Measurements from ENCODE around the gene GOSR2. TPM values are rescaled to one million over a fixed set of nuclear protein-coding genes. Genes with fewer than 3 reads are reported as not detected.

Gene GOSR2
- polyA plus RNA-seq, 1 donor from 2014 or later: 41.4 TPM

DNA sequence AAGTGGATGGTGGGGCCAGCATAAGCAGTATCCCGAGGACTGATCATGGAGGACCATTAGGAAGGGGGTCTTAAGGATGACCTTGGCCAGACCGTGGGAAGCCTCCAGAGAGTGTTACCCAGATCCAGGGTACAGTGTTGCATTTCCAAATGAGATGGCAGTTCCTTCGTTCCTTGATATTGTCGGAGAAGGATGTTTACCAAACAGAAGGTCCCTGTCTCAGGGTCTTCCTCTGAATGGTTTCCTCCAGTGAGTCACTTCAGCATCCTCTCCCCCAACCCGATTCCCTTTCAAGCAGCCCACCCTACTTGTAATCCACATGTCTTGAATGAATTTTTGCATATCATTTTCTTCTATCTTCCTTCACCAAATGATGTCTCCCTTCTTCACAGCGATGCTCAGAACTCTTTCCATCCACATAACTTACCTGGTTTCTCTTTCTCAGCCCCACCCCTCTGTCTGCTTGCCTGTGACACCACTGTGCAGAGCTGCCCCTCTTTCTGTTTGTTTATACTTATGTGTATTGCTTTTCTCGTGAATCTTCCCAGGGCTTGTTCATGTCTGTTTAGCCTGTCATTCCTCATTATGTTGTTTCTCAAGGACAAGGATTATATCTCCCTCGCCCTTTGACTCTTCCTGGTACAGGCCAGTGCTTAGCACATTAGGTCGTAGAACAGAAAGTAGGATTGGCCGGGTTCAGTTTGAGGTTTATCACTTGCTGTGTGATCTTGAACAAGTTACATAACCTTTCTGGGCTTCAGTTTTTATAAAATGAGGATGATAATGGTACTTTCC, 5.7 kb downstream of the GOSR2 start:
- H3K79me2 ChIP-seq (replicated peaks; ENCODE audit: insufficient read depth, low read length): peaks cover 43% of the 10 kb centered on the region
- H3F3A ChIP-seq (ENCODE audit: insufficient read depth, low read length, poor library complexity, severe bottlenecking): no peaks in the 10 kb centered on the region
- no peak overlapping the region for H3K9ac ChIP-seq (ENCODE audit: low read length)
- H3K9me2 ChIP-seq (ENCODE audit: insufficient read depth, low read length): no peaks in the 10 kb centered on the region
- no peaks in the 10 kb centered on the region for H4K20me1 ChIP-seq (ENCODE audit: insufficient read depth)
- TF ChIP-seq EP300 (conservative IDR thresholded peaks at IDR 0.05; ENCODE audit: poor library complexity, severe bottlenecking) (no peak), TAF1 (IDR thresholded peaks at IDR 0.05; ENCODE audit: low read depth) (no peak), MXI1 (conservative IDR thresholded peaks at IDR 0.05; ENCODE audit: poor library complexity, severe bottlenecking) (no peak), RAD21 (conservative IDR thresholded peaks at IDR 0.05) (no peak), POLR2AphosphoS5 (IDR thresholded peaks at IDR 0.05) (no peak), SMC3 (conservative IDR thresholded peaks at IDR 0.05; ENCODE audit: poor library complexity) (no peak), REST (IDR thresholded peaks at IDR 0.05; ENCODE audit: borderline replicate concordance) (no peak)
- no peak overlapping the region for H3K4me2 ChIP-seq (ENCODE audit: low read length)
- no peaks in the 10 kb centered on the region for H3K27me3 ChIP-seq (ENCODE audit: insufficient read depth, low read depth, low read length)
- H2AFZ ChIP-seq (ENCODE audit: low read depth, low read length): no peak overlapping the region
- H3K9me3 ChIP-seq (ENCODE audit: low read length): no peaks in the 10 kb centered on the region
- H3K36me3 ChIP-seq (ENCODE audit: insufficient read depth, low read length): no peaks in the 10 kb centered on the region
- no peak overlapping the region for H3K27ac ChIP-seq (ENCODE audit: low read length)
- no peak overlapping the region for H3K4me3 ChIP-seq (ENCODE audit: low read length)

DNA sequence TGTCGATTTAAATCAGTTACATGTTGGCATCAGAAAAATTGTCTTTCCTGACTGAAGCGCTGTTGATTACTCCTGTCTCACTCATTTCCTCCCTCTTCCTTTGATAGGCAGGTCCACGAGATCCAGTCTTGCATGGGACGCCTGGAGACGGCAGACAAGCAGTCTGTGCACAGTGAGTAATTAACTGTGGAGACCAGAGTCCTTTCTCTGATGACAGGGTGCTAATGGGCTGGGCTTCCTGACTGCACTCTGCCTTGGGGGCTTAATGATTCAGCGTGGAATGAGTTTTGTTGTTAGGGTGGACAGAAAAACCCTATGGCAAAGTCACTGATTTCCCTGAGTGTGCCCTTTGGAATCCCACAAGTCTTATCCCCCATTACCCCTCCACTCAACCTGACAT, 6.5 kb downstream of the GOSR2 start:
- Histone ChIP-seq H3K27ac (ENCODE audit: low read length) (no peak overlapping the region), H3K36me3 (ENCODE audit: insufficient read depth, low read length) (no peaks in the 10 kb centered on the region), H3K4me3 (ENCODE audit: low read length) (no peak overlapping the region), H3K4me2 (ENCODE audit: low read length) (no peak overlapping the region), H3F3A (ENCODE audit: insufficient read depth, low read length, poor library complexity, severe bottlenecking) (no peaks in the 10 kb centered on the region), H3K79me2 (replicated peaks; ENCODE audit: insufficient read depth, low read length) (peaks cover 35% of the 10 kb centered on the region), H3K9me2 (ENCODE audit: insufficient read depth, low read length) (no peaks in the 10 kb centered on the region), H2AFZ (ENCODE audit: low read depth, low read length) (no peak overlapping the region), H3K9ac (ENCODE audit: low read length) (no peak overlapping the region), H3K27me3 (ENCODE audit: insufficient read depth, low read depth, low read length) (no peaks in the 10 kb centered on the region), H3K9me3 (ENCODE audit: low read length) (no peaks in the 10 kb centered on the region), H4K20me1 (ENCODE audit: insufficient read depth) (no peaks in the 10 kb centered on the region)
- TF ChIP-seq REST (IDR thresholded peaks at IDR 0.05; ENCODE audit: borderline replicate concordance): no peak
- no peak for TF ChIP-seq POLR2AphosphoS5 (IDR thresholded peaks at IDR 0.05)
- no peak for TF ChIP-seq TAF1 (IDR thresholded peaks at IDR 0.05; ENCODE audit: low read depth)
- no peak for TF ChIP-seq CTCF (IDR thresholded peaks at IDR 0.05; ENCODE audit: poor library complexity, severe bottlenecking)
- no peak for TF ChIP-seq EZH2 (IDR thresholded peaks at IDR 0.05; ENCODE audit: borderline replicate concordance, insufficient read depth, low read length, poor library complexity, severe bottlenecking)

All from neural cell (in vitro differentiated cells).